Mononuclear cell (primary cell): Measurements from ENCODE around the gene SLC17A1. TPM values are rescaled to one million over a fixed set of nuclear protein-coding genes. Genes with fewer than 3 reads are reported as not detected.

ENCODE experiments used
- H3K27me3 ChIP-seq: 2 replicates; pipeline ENCODE4 v1.6.0; 2011; ENCODE audit warnings: low read length, control low read depth; ENCODE audit not compliant: insufficient read depth
- H3K4me1 ChIP-seq: 2 replicates; pipeline ENCODE4 v1.5.1; 2011; ENCODE audit warnings: mild to moderate bottlenecking, low read length, control low read depth; ENCODE audit not compliant: insufficient read depth
- H3K4me3 ChIP-seq: 2 replicates; pipeline ENCODE4 v1.5.1; 2011; ENCODE audit warnings: mild to moderate bottlenecking, low read length, moderate library complexity
- H3K9me3 ChIP-seq: 2 replicates; pipeline ENCODE4 v1.5.1; 2011; ENCODE audit warnings: low read depth, mild to moderate bottlenecking, control low read depth, low read length
- total RNA-seq: library from RNA; depleted of rRNA; stranded (reverse); fragments of >200 nt; gene quantifications from one replicate; pipeline ENCODE4 v1.2.3, GENCODE V29; 2012

The SLC17A1 gene
- total RNA-seq, 1 donor = not detected

- Histone ChIP-seq H3K4me1 (no peaks in the 10 kb centered on the region), H3K9me3 (no peaks in the 10 kb centered on the region), H3K27me3 (no peaks in the 10 kb centered on the region), H3K4me3 (no peak overlapping the region)
These were observed 20.9 kb upstream of the SLC17A1 start for GRCh38 chr6:25852756-25853155.

DNA sequence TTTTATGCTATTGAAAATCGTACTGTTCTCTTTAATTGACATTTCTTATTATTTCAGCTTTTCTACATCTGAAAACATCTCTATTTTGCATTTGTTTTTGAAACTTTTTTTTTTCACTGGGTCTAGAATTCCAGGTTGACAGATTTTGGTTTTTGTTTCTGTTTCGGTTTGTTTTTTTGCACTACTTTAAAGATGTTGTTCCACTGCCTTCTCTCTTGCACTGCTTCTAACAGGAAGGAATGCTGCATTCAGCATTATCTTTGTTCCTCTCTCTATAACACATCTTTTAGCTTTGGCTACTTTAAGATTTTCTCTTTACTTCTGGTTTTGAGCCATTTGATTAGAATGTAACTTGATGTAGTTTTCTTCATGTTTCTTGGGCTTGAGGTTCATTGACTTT, 20.1 kb upstream of the SLC17A1 start:
- H3K27me3 ChIP-seq = no peaks in the 10 kb centered on the region
- no peaks in the 10 kb centered on the region for H3K9me3 ChIP-seq
- H3K4me1 ChIP-seq = no peaks in the 10 kb centered on the region
- no peak overlapping the region for H3K4me3 ChIP-seq

GRCh38 chr6:25844518-25844917, 12.7 kb upstream of the SLC17A1 start:
- no peak overlapping the region for H3K4me3 ChIP-seq
- no peaks in the 10 kb centered on the region for H3K4me1 ChIP-seq
- H3K9me3 ChIP-seq = no peaks in the 10 kb centered on the region
- H3K27me3 ChIP-seq = no peaks in the 10 kb centered on the region

GRCh38 chr6:25842526-25842925, 10.7 kb upstream of the SLC17A1 start:
- H3K27me3 ChIP-seq = no peaks in the 10 kb centered on the region
- no peak overlapping the region for H3K4me3 ChIP-seq
- H3K9me3 ChIP-seq = no peaks in the 10 kb centered on the region
- H3K4me1 ChIP-seq = no peaks in the 10 kb centered on the region

- Histone ChIP-seq H3K9me3 (no peaks in the 10 kb centered on the region), H3K4me1 (no peaks in the 10 kb centered on the region), H3K4me3 (no peak overlapping the region), H3K27me3 (no peaks in the 10 kb centered on the region)
These were observed 3.8 kb upstream of the SLC17A1 start for GRCh38 chr6:25835442-25836283.

DNA sequence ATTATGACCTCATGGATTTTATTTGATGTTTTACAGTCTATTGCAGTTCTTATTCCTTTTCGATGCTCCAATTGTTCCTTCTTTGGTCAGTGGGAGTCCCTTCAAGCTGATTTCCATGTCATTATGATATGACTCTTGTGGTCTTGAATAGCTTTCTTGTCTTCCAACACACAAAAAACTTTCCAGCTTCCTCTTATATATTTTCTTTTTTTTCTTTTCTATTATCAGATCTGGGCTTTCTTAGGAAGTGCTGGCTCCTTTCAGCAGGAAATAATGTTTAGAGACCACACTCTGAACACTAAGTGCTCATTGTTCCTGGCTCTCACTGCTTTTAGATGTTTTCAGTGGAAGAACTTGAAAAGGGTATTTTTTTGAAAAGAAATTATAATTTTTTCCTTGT, 3.1 kb upstream of the SLC17A1 start:
- Histone ChIP-seq H3K4me3 (no peak overlapping the region), H3K4me1 (no peaks in the 10 kb centered on the region), H3K27me3 (no peaks in the 10 kb centered on the region), H3K9me3 (no peaks in the 10 kb centered on the region)

- H3K27me3 ChIP-seq = no peaks in the 10 kb centered on the region
- no peak overlapping the region for H3K4me3 ChIP-seq
- no peaks in the 10 kb centered on the region for H3K9me3 ChIP-seq
- no peaks in the 10 kb centered on the region for H3K4me1 ChIP-seq
These were observed 1.3 kb upstream of the SLC17A1 start for GRCh38 chr6:25833136-25833535.

GRCh38 chr6:25832670-25833069, 818 bp upstream of the SLC17A1 start:
- no peak overlapping the region for H3K4me3 ChIP-seq
- no peaks in the 10 kb centered on the region for H3K9me3 ChIP-seq
- no peaks in the 10 kb centered on the region for H3K4me1 ChIP-seq
- no peaks in the 10 kb centered on the region for H3K27me3 ChIP-seq

GRCh38 chr6:25832307-25832662, 433 bp upstream of the SLC17A1 start:
- Histone ChIP-seq H3K4me3 (no peak overlapping the region), H3K27me3 (no peaks in the 10 kb centered on the region), H3K9me3 (no peaks in the 10 kb centered on the region), H3K4me1 (no peaks in the 10 kb centered on the region)

DNA sequence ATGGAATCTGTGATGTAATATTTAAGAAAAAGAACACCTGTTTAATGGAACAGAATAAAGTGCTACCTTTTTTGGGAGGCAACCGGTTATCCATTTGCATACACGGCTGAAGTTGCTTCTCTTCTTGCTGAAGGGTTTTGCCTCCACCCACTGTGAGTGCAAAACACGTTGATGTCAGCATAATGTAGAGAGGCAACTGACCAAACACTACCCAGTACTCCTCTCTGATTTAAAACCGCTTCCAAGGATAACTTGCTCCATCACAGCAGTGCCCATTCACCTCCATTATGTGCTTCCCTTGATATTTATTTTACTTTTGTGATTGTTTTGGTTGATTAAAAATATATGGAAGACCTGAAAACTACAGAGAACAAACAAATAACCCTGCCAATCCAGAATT, 1.4 kb downstream of the SLC17A1 start:
- no peaks in the 10 kb centered on the region for H3K9me3 ChIP-seq
- peaks cover 3% of the 10 kb centered on the region for H3K27me3 ChIP-seq
- no peak overlapping the region for H3K4me3 ChIP-seq
- no peaks in the 10 kb centered on the region for H3K4me1 ChIP-seq

DNA sequence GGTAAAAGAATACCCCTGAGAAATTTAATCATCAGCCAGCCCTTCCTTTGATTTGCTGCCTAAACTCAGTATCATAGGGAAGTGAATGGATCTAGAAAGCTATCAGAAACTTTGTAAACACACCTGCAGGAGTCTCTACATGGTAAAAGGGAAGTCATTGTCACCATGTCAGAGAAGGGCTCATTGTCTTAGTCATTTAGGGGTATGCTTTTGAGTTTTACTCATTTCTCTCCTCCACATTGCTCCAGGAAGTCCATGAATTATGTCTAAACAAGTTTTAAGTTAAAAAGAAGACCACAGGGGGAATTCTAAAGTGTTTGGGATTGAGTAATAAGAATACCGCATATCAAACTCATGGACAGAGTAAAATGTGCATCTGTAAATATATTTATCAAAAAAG, 2.5 kb downstream of the SLC17A1 start:
- peaks cover 7% of the 10 kb centered on the region for H3K27me3 ChIP-seq
- no peaks in the 10 kb centered on the region for H3K9me3 ChIP-seq
- no peaks in the 10 kb centered on the region for H3K4me1 ChIP-seq
- no peak overlapping the region for H3K4me3 ChIP-seq

GRCh38 chr6:25821341-25821740, 10.5 kb downstream of the SLC17A1 start:
- Histone ChIP-seq H3K9me3 (no peaks in the 10 kb centered on the region), H3K4me1 (no peaks in the 10 kb centered on the region), H3K4me3 (no peak overlapping the region), H3K27me3 (peaks cover 11% of the 10 kb centered on the region)

GRCh38 chr6:25816252-25816651, 15.6 kb downstream of the SLC17A1 start:
- H3K9me3 ChIP-seq = no peaks in the 10 kb centered on the region
- H3K4me3 ChIP-seq = no peak overlapping the region
- no peaks in the 10 kb centered on the region for H3K27me3 ChIP-seq
- H3K4me1 ChIP-seq = no peaks in the 10 kb centered on the region

GRCh38 chr6:25815194-25815593, 16.7 kb downstream of the SLC17A1 start:
- Histone ChIP-seq H3K4me1 (no peaks in the 10 kb centered on the region), H3K4me3 (no peak overlapping the region)

DNA sequence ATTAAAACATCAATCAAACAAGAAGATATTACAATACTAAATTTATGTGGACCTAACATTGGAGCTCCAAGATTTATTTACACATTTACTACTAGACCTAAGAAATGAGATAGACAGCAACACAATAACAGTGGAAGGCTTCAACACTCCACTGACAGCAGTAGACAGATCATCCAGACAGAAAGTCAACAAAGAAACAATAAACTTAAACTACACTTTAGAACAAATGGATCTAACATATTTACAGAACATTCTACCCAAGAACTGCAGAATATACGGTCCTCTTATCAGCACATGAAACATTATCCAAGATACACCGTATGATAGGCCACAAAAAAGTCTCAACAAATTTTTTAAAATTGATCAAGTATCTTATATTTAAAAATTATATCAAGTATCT, 27.0 kb downstream of the SLC17A1 start:
- peaks cover 23% of the 10 kb centered on the region for H3K27me3 ChIP-seq
- no peaks in the 10 kb centered on the region for H3K4me1 ChIP-seq
- no peak overlapping the region for H3K4me3 ChIP-seq
- no peaks in the 10 kb centered on the region for H3K9me3 ChIP-seq

More at GRCh38 chr6:25815194-25815593, 16.7 kb downstream of the SLC17A1 start:
- Histone ChIP-seq H3K27me3 (no peaks in the 10 kb centered on the region), H3K9me3 (no peaks in the 10 kb centered on the region)

- H3K4me3 ChIP-seq = no peak overlapping the region
- H3K4me1 ChIP-seq = no peaks in the 10 kb centered on the region
- no peaks in the 10 kb centered on the region for H3K9me3 ChIP-seq
- H3K27me3 ChIP-seq = peaks cover 22% of the 10 kb centered on the region
These were observed 30.4 kb downstream of the SLC17A1 start for GRCh38 chr6:25801436-25801835.
